WTC11 (cell line): ENCODE data around the gene MCL1. TPM values are rescaled to one million over a fixed set of nuclear protein-coding genes. Genes with fewer than 3 reads are reported as not detected.
A peak's percentile ranks its signal among the peaks of the same experiment; 100 is the strongest.

Experiments
- ATAC-seq: fragments of 200-7000 bp; cut with Tn5 transposase; 2 replicates; pipeline ENCODE4 v1.10.0; 2021; ENCODE audit warnings: mild to moderate bottlenecking, moderate library complexity
- CTCF ChIA-PET: fragments of 300-600 bp; sonication (Branson Sonifier 250); formaldehyde crosslinking; loops from one replicate; lab custom pipeline; 2021; ENCODE audit warnings: antibody characterized with exemption; lab: Charles Lee
- POLR2A ChIA-PET: fragments of 350-600 bp; sonication (Branson Sonifier 250); formaldehyde crosslinking; loops from one replicate; lab custom pipeline; 2021; ENCODE audit warnings: antibody characterized with exemption; lab: Charles Lee
- DNase-seq: peaks from one replicate; pipeline ENCODE4 v3.0.0; 2021; ENCODE audit warnings: low spot score
- H3K27ac Mint-ChIP-seq: 2 replicates; pipeline ENCODE4 v1.8.0; 2021; ENCODE audit warnings: mixed read lengths
- H3K27me3 Mint-ChIP-seq: 2 replicates; pipeline ENCODE4 v1.8.0; 2021; ENCODE audit warnings: low read depth, mild to moderate bottlenecking, moderate library complexity, mixed read lengths
- H3K36me3 Mint-ChIP-seq: 2 replicates; pipeline ENCODE4 v1.8.0; 2021; ENCODE audit warnings: mixed read lengths
- H3K4me1 Mint-ChIP-seq: 2 replicates; pipeline ENCODE4 v1.8.0; 2022; ENCODE audit warnings: mixed read lengths
- H3K4me3 Mint-ChIP-seq: 2 replicates; pipeline ENCODE4 v1.8.0; 2021; ENCODE audit warnings: mild to moderate bottlenecking, moderate library complexity, mixed read lengths
- H3K9me3 Mint-ChIP-seq: 2 replicates; pipeline ENCODE4 v1.8.0; 2021; ENCODE audit warnings: mixed read lengths
- ETV6 ChIP-seq: sonication (generic); formaldehyde crosslinking; IDR thresholded peaks from 2 replicates; pipeline ENCODE4 v1.8.1; 2022; ENCODE audit warnings: mild to moderate bottlenecking, missing genetic modification reagents
- FOXK1 ChIP-seq: sonication (generic); formaldehyde crosslinking; IDR thresholded peaks from 2 replicates; pipeline ENCODE4 v1.8.0; 2022; ENCODE audit warnings: mild to moderate bottlenecking, moderate library complexity, missing genetic modification reagents
- GTF2I ChIP-seq: fragments of 250-450 bp; sonication (Bioruptor Pico); conservative IDR thresholded peaks from 2 replicates; pipeline ENCODE4 v1.4.0; 2021; ENCODE audit warnings: mild to moderate bottlenecking
- HMGA2 ChIP-seq: fragments of 250-450 bp; sonication (Bioruptor Pico); IDR thresholded peaks from 2 replicates; pipeline ENCODE4 v1.4.0; 2021; ENCODE audit warnings: mild to moderate bottlenecking, moderate library complexity
- JUN ChIP-seq: sonication (generic); formaldehyde crosslinking; IDR thresholded peaks from 2 replicates; pipeline ENCODE4 v1.8.0; 2023; ENCODE audit warnings: mild to moderate bottlenecking, missing genetic modification reagents
- NFATC4 ChIP-seq: fragments of 250-450 bp; sonication (Bioruptor Pico); IDR thresholded peaks from 2 replicates; pipeline ENCODE4 v1.9.0; 2021; ENCODE audit warnings: mild to moderate bottlenecking
- TEAD1 ChIP-seq: sonication (generic); formaldehyde crosslinking; IDR thresholded peaks from 2 replicates; pipeline ENCODE4 v1.8.0; 2022; ENCODE audit warnings: mild to moderate bottlenecking, missing genetic modification reagents
- TP53 ChIP-seq: sonication (generic); formaldehyde crosslinking; IDR thresholded peaks from 2 replicates; pipeline ENCODE4 v1.8.1; 2023; ENCODE audit warnings: mild to moderate bottlenecking, missing genetic modification reagents
- ZNF671 ChIP-seq: fragments of 250-450 bp; sonication (Bioruptor Pico); IDR thresholded peaks from 2 replicates; pipeline ENCODE4 v1.8.0; 2021; ENCODE audit warnings: mild to moderate bottlenecking
- total RNA-seq: library from RNA; stranded (reverse); gene quantifications from 3 replicates; pipeline ENCODE4 v1.2.3, GENCODE V29; 2021
- TF ChIP-seq, protein P1 (sequence below): sonication (generic); formaldehyde crosslinking; IDR thresholded peaks from 2 replicates; pipeline ENCODE4 v1.8.1; 2023; ENCODE audit warnings: mild to moderate bottlenecking, missing genetic modification reagents, moderate library complexity
- TF ChIP-seq, protein P2 (sequence below): sonication (generic); formaldehyde crosslinking; IDR thresholded peaks from 2 replicates; pipeline ENCODE4 v1.8.0; 2023; ENCODE audit warnings: mild to moderate bottlenecking, missing genetic modification reagents
- TF ChIP-seq, protein P3 (sequence below): sonication (generic); formaldehyde crosslinking; IDR thresholded peaks from 2 replicates; pipeline ENCODE4 v1.8.1; 2023; ENCODE audit warnings: mild to moderate bottlenecking, missing genetic modification reagents
- TF ChIP-seq, protein P4 (sequence below): sonication (generic); formaldehyde crosslinking; IDR thresholded peaks from 2 replicates; pipeline ENCODE4 v1.8.0; 2023; ENCODE audit warnings: missing genetic modification reagents
- TF ChIP-seq, protein P5 (sequence below): sonication (generic); formaldehyde crosslinking; IDR thresholded peaks from 2 replicates; pipeline ENCODE4 v1.8.0; 2022; ENCODE audit warnings: mild to moderate bottlenecking, missing genetic modification reagents
- TF ChIP-seq, protein P6 (sequence below): sonication (generic); formaldehyde crosslinking; IDR thresholded peaks from 2 replicates; pipeline ENCODE4 v1.8.0; 2022; ENCODE audit warnings: mild to moderate bottlenecking, missing genetic modification reagents

The MCL1 gene
- total RNA-seq, 1 experiment from 2014 or later = 191 TPM

DNA sequence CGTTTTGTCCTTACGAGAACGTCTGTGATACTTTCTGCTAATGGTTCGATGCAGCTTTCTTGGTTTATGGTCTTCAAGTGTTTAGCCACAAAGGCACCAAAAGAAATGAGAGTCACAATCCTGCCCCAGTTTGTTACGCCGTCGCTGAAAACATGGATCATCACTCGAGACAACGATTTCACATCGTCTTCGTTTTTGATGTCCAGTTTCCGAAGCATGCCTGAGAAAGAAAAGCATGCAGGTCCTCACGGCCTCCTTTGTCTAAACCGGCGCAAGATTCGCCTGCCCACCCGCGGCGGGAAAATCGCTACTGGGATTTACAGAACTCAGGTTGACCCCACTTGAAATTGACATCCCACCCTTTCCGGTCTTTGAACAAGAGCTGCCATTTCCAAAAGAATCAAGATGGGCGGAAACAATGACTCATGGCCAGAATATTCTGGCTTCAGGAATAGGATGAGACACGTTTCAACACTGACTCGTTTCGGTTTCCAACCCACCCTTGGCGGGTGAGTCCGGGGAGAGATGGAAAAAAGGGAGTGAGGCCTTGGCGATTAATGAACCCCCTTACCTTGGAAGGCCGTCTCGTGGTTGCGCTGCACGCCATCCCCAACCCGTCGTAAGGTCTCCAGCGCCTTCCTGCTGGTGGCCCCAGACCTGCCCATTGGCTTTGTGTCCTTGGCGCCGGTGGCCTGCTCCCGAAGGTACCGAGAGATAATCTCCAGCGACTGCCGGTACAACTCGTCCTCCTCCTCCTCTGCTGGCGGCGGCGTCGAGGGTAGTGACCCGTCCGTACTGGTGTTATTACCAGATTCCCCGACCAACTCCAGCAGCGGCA is 919 bp downstream of the MCL1 start:
- ChIA-PET CTCF (interaction anchor here (0.6 to 2.6 kb wide), 7 partner anchors 11 to 427 kb away, joined by 3 to 59 read pairs (median 7); partner anchors contain the start of gene MINDY1), POLR2A (interaction anchor here (0.6 to 9.4 kb wide), 11 partner anchors 9 to 473 kb away, joined by 3 to 188 read pairs (median 8); partner anchors contain the start of gene ENSA)
- H3K4me1 Mint-ChIP-seq = peaks cover 47% of the 10 kb centered on the region
- peak overlapping the region; percentile 97 for H3K27ac Mint-ChIP-seq
- ATAC-seq (no peak), DNase-seq (no peak)
- H3K4me3 Mint-ChIP-seq = peak overlapping the region; percentile 92
- H3K9me3 Mint-ChIP-seq = no peaks in the 10 kb centered on the region
- H3K36me3 Mint-ChIP-seq = peaks cover 54% of the 10 kb centered on the region
- 0 out of 2 replicates have a peak, but pooled peaks have one; percentile 0 for TF ChIP-seq JUN (CRISPR knock-in tag)
- TF ChIP-seq, protein P1, sequence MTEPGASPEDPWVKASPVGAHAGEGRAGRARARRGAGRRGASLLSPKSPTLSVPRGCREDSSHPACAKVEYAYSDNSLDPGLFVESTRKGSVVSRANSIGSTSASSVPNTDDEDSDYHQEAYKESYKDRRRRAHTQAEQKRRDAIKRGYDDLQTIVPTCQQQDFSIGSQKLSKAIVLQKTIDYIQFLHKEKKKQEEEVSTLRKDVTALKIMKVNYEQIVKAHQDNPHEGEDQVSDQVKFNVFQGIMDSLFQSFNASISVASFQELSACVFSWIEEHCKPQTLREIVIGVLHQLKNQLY (CRISPR knock-in tag) = peak; percentile 30; the same call in 1 of the 2 replicates
- peak; percentile 36; the same call in 1 of the 2 replicates for TF ChIP-seq HMGA2
- TF ChIP-seq GTF2I (CRISPR knock-in tag) = 0 out of 2 replicates have a peak, but pooled peaks have one; percentile 7
- TF ChIP-seq FOXK1 (CRISPR knock-in tag) = no peak
- TF ChIP-seq TP53 (CRISPR knock-in tag) = no peak
- TF ChIP-seq ZNF671 = no peak
- peak; percentile 11; the same call in 1 of the 2 replicates for TF ChIP-seq TEAD1
- TF ChIP-seq, protein P2, sequence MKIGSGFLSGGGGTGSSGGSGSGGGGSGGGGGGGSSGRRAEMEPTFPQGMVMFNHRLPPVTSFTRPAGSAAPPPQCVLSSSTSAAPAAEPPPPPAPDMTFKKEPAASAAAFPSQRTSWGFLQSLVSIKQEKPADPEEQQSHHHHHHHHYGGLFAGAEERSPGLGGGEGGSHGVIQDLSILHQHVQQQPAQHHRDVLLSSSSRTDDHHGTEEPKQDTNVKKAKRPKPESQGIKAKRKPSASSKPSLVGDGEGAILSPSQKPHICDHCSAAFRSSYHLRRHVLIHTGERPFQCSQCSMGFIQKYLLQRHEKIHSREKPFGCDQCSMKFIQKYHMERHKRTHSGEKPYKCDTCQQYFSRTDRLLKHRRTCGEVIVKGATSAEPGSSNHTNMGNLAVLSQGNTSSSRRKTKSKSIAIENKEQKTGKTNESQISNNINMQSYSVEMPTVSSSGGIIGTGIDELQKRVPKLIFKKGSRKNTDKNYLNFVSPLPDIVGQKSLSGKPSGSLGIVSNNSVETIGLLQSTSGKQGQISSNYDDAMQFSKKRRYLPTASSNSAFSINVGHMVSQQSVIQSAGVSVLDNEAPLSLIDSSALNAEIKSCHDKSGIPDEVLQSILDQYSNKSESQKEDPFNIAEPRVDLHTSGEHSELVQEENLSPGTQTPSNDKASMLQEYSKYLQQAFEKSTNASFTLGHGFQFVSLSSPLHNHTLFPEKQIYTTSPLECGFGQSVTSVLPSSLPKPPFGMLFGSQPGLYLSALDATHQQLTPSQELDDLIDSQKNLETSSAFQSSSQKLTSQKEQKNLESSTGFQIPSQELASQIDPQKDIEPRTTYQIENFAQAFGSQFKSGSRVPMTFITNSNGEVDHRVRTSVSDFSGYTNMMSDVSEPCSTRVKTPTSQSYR = no peak
- 0 out of 2 replicates have a peak, but pooled peaks have one; percentile 48 for TF ChIP-seq NFATC4
- TF ChIP-seq ETV6 (CRISPR knock-in tag) = 0 out of 2 replicates have a peak, but pooled peaks have one; percentile 12
- TF ChIP-seq, protein P3, sequence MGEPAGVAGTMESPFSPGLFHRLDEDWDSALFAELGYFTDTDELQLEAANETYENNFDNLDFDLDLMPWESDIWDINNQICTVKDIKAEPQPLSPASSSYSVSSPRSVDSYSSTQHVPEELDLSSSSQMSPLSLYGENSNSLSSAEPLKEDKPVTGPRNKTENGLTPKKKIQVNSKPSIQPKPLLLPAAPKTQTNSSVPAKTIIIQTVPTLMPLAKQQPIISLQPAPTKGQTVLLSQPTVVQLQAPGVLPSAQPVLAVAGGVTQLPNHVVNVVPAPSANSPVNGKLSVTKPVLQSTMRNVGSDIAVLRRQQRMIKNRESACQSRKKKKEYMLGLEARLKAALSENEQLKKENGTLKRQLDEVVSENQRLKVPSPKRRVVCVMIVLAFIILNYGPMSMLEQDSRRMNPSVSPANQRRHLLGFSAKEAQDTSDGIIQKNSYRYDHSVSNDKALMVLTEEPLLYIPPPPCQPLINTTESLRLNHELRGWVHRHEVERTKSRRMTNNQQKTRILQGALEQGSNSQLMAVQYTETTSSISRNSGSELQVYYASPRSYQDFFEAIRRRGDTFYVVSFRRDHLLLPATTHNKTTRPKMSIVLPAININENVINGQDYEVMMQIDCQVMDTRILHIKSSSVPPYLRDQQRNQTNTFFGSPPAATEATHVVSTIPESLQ (CRISPR knock-in tag) = no peak
- TF ChIP-seq, protein P4, sequence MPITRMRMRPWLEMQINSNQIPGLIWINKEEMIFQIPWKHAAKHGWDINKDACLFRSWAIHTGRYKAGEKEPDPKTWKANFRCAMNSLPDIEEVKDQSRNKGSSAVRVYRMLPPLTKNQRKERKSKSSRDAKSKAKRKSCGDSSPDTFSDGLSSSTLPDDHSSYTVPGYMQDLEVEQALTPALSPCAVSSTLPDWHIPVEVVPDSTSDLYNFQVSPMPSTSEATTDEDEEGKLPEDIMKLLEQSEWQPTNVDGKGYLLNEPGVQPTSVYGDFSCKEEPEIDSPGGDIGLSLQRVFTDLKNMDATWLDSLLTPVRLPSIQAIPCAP = 0 out of 2 replicates have a peak, but pooled peaks have one; percentile 21
- TF ChIP-seq, protein P5, sequence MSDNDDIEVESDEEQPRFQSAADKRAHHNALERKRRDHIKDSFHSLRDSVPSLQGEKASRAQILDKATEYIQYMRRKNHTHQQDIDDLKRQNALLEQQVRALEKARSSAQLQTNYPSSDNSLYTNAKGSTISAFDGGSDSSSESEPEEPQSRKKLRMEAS (CRISPR knock-in tag) = peak; percentile 44; the same call in 1 of the 2 replicates
- TF ChIP-seq, protein P6, sequence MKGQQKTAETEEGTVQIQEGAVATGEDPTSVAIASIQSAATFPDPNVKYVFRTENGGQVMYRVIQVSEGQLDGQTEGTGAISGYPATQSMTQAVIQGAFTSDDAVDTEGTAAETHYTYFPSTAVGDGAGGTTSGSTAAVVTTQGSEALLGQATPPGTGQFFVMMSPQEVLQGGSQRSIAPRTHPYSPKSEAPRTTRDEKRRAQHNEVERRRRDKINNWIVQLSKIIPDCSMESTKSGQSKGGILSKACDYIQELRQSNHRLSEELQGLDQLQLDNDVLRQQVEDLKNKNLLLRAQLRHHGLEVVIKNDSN (CRISPR knock-in tag) = peak; percentile 15; the same call in 1 of the 2 replicates
- H3K27me3 Mint-ChIP-seq = no peaks in the 10 kb centered on the region; the same call in 1 of the 2 replicates
